ENCODE results near the gene GAMT.

Gene GAMT

GRCh38 chr19:1394252-1395193 lies 6.8 kb downstream of the GAMT start:
- Histone ChIP-seq H3K36me3 (ENCODE audit: insufficient read depth, low read length) (peaks cover 5% of the 10 kb centered on the region; the same call in 1 of the 2 replicates), H3F3A (ENCODE audit: low read depth) (no peaks in the 10 kb centered on the region), H3K9me2 (replicated peaks; ENCODE audit: low read depth, low read length) (no peaks in the 10 kb centered on the region), H3K9ac (ENCODE audit: low read depth, low read length, poor library complexity, severe bottlenecking) (no peak overlapping the region), H3K27me3 (ENCODE audit: insufficient read depth, low read length, poor library complexity, severe bottlenecking) (no peaks in the 10 kb centered on the region), H2AFZ (ENCODE audit: low read length) (no peak overlapping the region), H3K4me1 (ENCODE audit: insufficient read depth, low read length, poor library complexity, severe bottlenecking) (no peaks in the 10 kb centered on the region), H3K9me3 (ENCODE audit: insufficient read depth, low read depth, low read length) (no peaks in the 10 kb centered on the region), H3K4me3 (ENCODE audit: low read length, poor library complexity, severe bottlenecking) (no peak overlapping the region), H4K20me1 (ENCODE audit: insufficient read depth, low read length, poor library complexity, severe bottlenecking) (no peaks in the 10 kb centered on the region), H3K4me2 (ENCODE audit: low read depth, low read length, poor library complexity, severe bottlenecking) (no peak overlapping the region), H3K79me2 (ENCODE audit: insufficient read depth, low read length) (peaks cover under 1% of the 10 kb centered on the region; the same call in 1 of the 2 replicates)
- TF ChIP-seq EZH2phosphoT487 (IDR thresholded peaks at IDR 0.05; ENCODE audit: borderline replicate concordance) = no peak
- TF ChIP-seq, protein P1, sequence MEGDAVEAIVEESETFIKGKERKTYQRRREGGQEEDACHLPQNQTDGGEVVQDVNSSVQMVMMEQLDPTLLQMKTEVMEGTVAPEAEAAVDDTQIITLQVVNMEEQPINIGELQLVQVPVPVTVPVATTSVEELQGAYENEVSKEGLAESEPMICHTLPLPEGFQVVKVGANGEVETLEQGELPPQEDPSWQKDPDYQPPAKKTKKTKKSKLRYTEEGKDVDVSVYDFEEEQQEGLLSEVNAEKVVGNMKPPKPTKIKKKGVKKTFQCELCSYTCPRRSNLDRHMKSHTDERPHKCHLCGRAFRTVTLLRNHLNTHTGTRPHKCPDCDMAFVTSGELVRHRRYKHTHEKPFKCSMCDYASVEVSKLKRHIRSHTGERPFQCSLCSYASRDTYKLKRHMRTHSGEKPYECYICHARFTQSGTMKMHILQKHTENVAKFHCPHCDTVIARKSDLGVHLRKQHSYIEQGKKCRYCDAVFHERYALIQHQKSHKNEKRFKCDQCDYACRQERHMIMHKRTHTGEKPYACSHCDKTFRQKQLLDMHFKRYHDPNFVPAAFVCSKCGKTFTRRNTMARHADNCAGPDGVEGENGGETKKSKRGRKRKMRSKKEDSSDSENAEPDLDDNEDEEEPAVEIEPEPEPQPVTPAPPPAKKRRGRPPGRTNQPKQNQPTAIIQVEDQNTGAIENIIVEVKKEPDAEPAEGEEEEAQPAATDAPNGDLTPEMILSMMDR (conservative IDR thresholded peaks at IDR 0.05; ENCODE audit: low read length) = no peak

- no peaks in the 10 kb centered on the region for H3K27me3 ChIP-seq (ENCODE audit: insufficient read depth, low read length, poor library complexity, severe bottlenecking)
- H3K9me2 ChIP-seq (replicated peaks; ENCODE audit: low read depth, low read length) = no peaks in the 10 kb centered on the region
- H3K4me2 ChIP-seq (ENCODE audit: low read depth, low read length, poor library complexity, severe bottlenecking) = no peak overlapping the region
- no peaks in the 10 kb centered on the region for H3K9me3 ChIP-seq (ENCODE audit: insufficient read depth, low read depth, low read length)
- no peaks in the 10 kb centered on the region for H3K4me1 ChIP-seq (ENCODE audit: insufficient read depth, low read length, poor library complexity, severe bottlenecking)
- TF ChIP-seq, protein P1 (conservative IDR thresholded peaks at IDR 0.05; ENCODE audit: low read length) = no peak
- TF ChIP-seq EZH2phosphoT487 (IDR thresholded peaks at IDR 0.05; ENCODE audit: borderline replicate concordance) = no peak
- H2AFZ ChIP-seq (ENCODE audit: low read length) = no peak overlapping the region
- no peak overlapping the region for H3K4me3 ChIP-seq (ENCODE audit: low read length, poor library complexity, severe bottlenecking)
- H4K20me1 ChIP-seq (ENCODE audit: insufficient read depth, low read length, poor library complexity, severe bottlenecking) = no peaks in the 10 kb centered on the region
- no peaks in the 10 kb centered on the region for H3F3A ChIP-seq (ENCODE audit: low read depth)
- no peaks in the 10 kb centered on the region for H3K79me2 ChIP-seq (ENCODE audit: insufficient read depth, low read length)
- H3K36me3 ChIP-seq (ENCODE audit: insufficient read depth, low read length) = peaks cover 11% of the 10 kb centered on the region; the same call in 1 of the 2 replicates
- H3K9ac ChIP-seq (ENCODE audit: low read depth, low read length, poor library complexity, severe bottlenecking) = no peak overlapping the region
These were observed 7.5 kb downstream of the GAMT start for GRCh38 chr19:1393841-1394240.

- Histone ChIP-seq H3K9ac (ENCODE audit: low read depth, low read length, poor library complexity, severe bottlenecking) (no peak overlapping the region), H3F3A (ENCODE audit: low read depth) (no peaks in the 10 kb centered on the region), H3K36me3 (ENCODE audit: insufficient read depth, low read length) (peaks cover 11% of the 10 kb centered on the region; the same call in 1 of the 2 replicates)
These were observed 8.3 kb downstream of the GAMT start for GRCh38 chr19:1392939-1393530.

More at GRCh38 chr19:1392939-1393530, 8.3 kb downstream of the GAMT start:
- no peak for TF ChIP-seq EZH2phosphoT487 (IDR thresholded peaks at IDR 0.05; ENCODE audit: borderline replicate concordance)
- TF ChIP-seq, protein P1 (conservative IDR thresholded peaks at IDR 0.05; ENCODE audit: low read length) = no peak
- Histone ChIP-seq H3K79me2 (ENCODE audit: insufficient read depth, low read length) (no peaks in the 10 kb centered on the region), H3K4me2 (ENCODE audit: low read depth, low read length, poor library complexity, severe bottlenecking) (no peak overlapping the region), H4K20me1 (ENCODE audit: insufficient read depth, low read length, poor library complexity, severe bottlenecking) (no peaks in the 10 kb centered on the region), H3K9me2 (replicated peaks; ENCODE audit: low read depth, low read length) (no peaks in the 10 kb centered on the region), H3K9me3 (ENCODE audit: insufficient read depth, low read depth, low read length) (no peaks in the 10 kb centered on the region), H3K4me1 (ENCODE audit: insufficient read depth, low read length, poor library complexity, severe bottlenecking) (no peaks in the 10 kb centered on the region), H2AFZ (ENCODE audit: low read length) (no peak overlapping the region), H3K27me3 (ENCODE audit: insufficient read depth, low read length, poor library complexity, severe bottlenecking) (no peaks in the 10 kb centered on the region), H3K4me3 (ENCODE audit: low read length, poor library complexity, severe bottlenecking) (no peak overlapping the region)
